Neural cell (in vitro differentiated cells): ENCODE data around the gene PADI2. TPM values are rescaled to one million over a fixed set of nuclear protein-coding genes. Genes with fewer than 3 reads are reported as not detected.

Experiments
- H2AFZ ChIP-seq: fragments of 200-600, 300-800 bp; sonication (generic), shearing (Covaris generic); 2 replicates; pipeline ENCODE4 v1.6.0; 2014; ENCODE audit warnings: low read depth, mild to moderate bottlenecking, antibody characterized with exemption, low read length, moderate library complexity
- H3F3A ChIP-seq: fragments of 200-600 bp; shearing (Covaris generic); 2 replicates; pipeline ENCODE4 v1.6.1; 2016; ENCODE audit warnings: mild to moderate bottlenecking, moderate library complexity, mixed read lengths, antibody characterized with exemption, low read length; ENCODE audit not compliant: insufficient read depth, poor library complexity, severe bottlenecking
- H3K27ac ChIP-seq: fragments of 200-600, 300-800 bp; sonication (generic), shearing (Covaris generic); 2 replicates; pipeline ENCODE4 v1.5.1; 2014; ENCODE audit warnings: mild to moderate bottlenecking, low read length, moderate library complexity
- H3K27me3 ChIP-seq: fragments of 300-800, 200-600 bp; sonication (generic), shearing (Covaris generic); 2 replicates; pipeline ENCODE4 v1.6.0; 2014; ENCODE audit warnings: mild to moderate bottlenecking, low read depth, low read length, moderate library complexity; ENCODE audit not compliant: insufficient read depth
- H3K36me3 ChIP-seq: fragments of 300-800, 200-600 bp; sonication (generic), shearing (Covaris generic); 2 replicates; pipeline ENCODE4 v1.5.1; 2014; ENCODE audit warnings: mild to moderate bottlenecking, antibody characterized with exemption, low read length, moderate library complexity; ENCODE audit not compliant: insufficient read depth
- H3K4me2 ChIP-seq: fragments of 300-800, 200-600 bp; sonication (generic), shearing (Covaris generic); 2 replicates; pipeline ENCODE4 v1.6.0; 2014; ENCODE audit warnings: mild to moderate bottlenecking, low read length
- H3K4me3 ChIP-seq: fragments of 300-800, 200-600 bp; sonication (generic), shearing (Covaris generic); 2 replicates; pipeline ENCODE4 v1.5.1; 2014; ENCODE audit warnings: mild to moderate bottlenecking, low read length, moderate library complexity
- H3K79me2 ChIP-seq: fragments of 200-600 bp; shearing (Covaris generic); replicated peaks from 2 replicates; pipeline ENCODE4 v1.6.0; 2014; ENCODE audit warnings: mild to moderate bottlenecking, low read length, moderate library complexity; ENCODE audit not compliant: insufficient read depth
- H3K9ac ChIP-seq: fragments of 300-800, 200-600 bp; sonication (generic), shearing (Covaris generic); 2 replicates; pipeline ENCODE4 v1.6.1; 2016; ENCODE audit warnings: mild to moderate bottlenecking, low read length, mixed read lengths
- H3K9me2 ChIP-seq: fragments of 200-600 bp; shearing (Covaris generic); 2 replicates; pipeline ENCODE4 v1.6.1; 2016; ENCODE audit warnings: mild to moderate bottlenecking, low read length, mixed read lengths; ENCODE audit not compliant: insufficient read depth
- H3K9me3 ChIP-seq: fragments of 200-600, 300-800 bp; sonication (generic), shearing (Covaris generic); 2 replicates; pipeline ENCODE4 v1.6.1; 2016; ENCODE audit warnings: mild to moderate bottlenecking, mixed run types, low read length, moderate library complexity, mixed read lengths
- H4K20me1 ChIP-seq: fragments of 200-600 bp; shearing (Covaris generic); 2 replicates; pipeline ENCODE4 v1.6.1; 2016; ENCODE audit warnings: mild to moderate bottlenecking, mixed run types; ENCODE audit not compliant: insufficient read depth
- CTCF ChIP-seq: fragments of 450-650 bp; IDR thresholded peaks from 2 replicates; pipeline ENCODE4 v1.5.1; 2014; ENCODE audit warnings: antibody characterized with exemption, mild to moderate bottlenecking, moderate library complexity; ENCODE audit not compliant: poor library complexity, severe bottlenecking
- EP300 ChIP-seq: fragments of 450-650 bp; conservative IDR thresholded peaks from 2 replicates; pipeline ENCODE4 v1.6.1; 2014; ENCODE audit warnings: antibody characterized with exemption, mild to moderate bottlenecking, moderate library complexity; ENCODE audit not compliant: poor library complexity, severe bottlenecking
- EZH2 ChIP-seq: fragments of 200-600, 300-800 bp; shearing (Covaris generic), sonication (generic); IDR thresholded peaks from 2 replicates; pipeline ENCODE4 v1.6.1; 2014; ENCODE audit warnings: antibody characterized with exemption, low read length, borderline replicate concordance, mild to moderate bottlenecking; ENCODE audit not compliant: insufficient read depth, poor library complexity, severe bottlenecking
- MXI1 ChIP-seq: fragments of 450-650 bp; conservative IDR thresholded peaks from 2 replicates; pipeline ENCODE4 v1.6.1; 2014; ENCODE audit warnings: antibody characterized with exemption, mild to moderate bottlenecking; ENCODE audit not compliant: poor library complexity, severe bottlenecking
- POLR2AphosphoS5 ChIP-seq: IDR thresholded peaks from 2 replicates; pipeline ENCODE4 v1.6.1; 2012
- RAD21 ChIP-seq: fragments of 450-650 bp; conservative IDR thresholded peaks from 2 replicates; pipeline ENCODE4 v1.6.1; 2014; ENCODE audit warnings: antibody characterized with exemption, mild to moderate bottlenecking, moderate library complexity
- REST ChIP-seq: IDR thresholded peaks from 2 replicates; pipeline ENCODE4 v1.6.1; 2012; ENCODE audit warnings: borderline replicate concordance
- SMC3 ChIP-seq: fragments of 450-650 bp; conservative IDR thresholded peaks from 2 replicates; pipeline ENCODE4 v1.6.1; 2014; ENCODE audit warnings: antibody characterized with exemption, mild to moderate bottlenecking, moderate library complexity; ENCODE audit not compliant: poor library complexity
- TAF1 ChIP-seq: IDR thresholded peaks from 2 replicates; pipeline ENCODE4 v1.6.1; 2012; ENCODE audit warnings: low read depth
- polyA plus RNA-seq: library from polyadenylated mRNA; depleted of rRNA; stranded (reverse); fragments of >200 nt; gene quantifications from 2 replicates; pipeline ENCODE4 v1.2.3, GENCODE V29; 2014

Gene PADI2
- polyA plus RNA-seq, 1 donor from 2014 or later, result 1.6 TPM

- no peaks in the 10 kb centered on the region for H3K9me3 ChIP-seq
- no peaks in the 10 kb centered on the region for H3K27me3 ChIP-seq
- H3K79me2 ChIP-seq, result no peaks in the 10 kb centered on the region
- no peak overlapping the region for H3K4me2 ChIP-seq
- H3F3A ChIP-seq, result no peaks in the 10 kb centered on the region
- H3K9ac ChIP-seq, result no peak overlapping the region
- TF ChIP-seq REST (no peak), RAD21 (no peak)
- H2AFZ ChIP-seq, result no peak overlapping the region
- no peaks in the 10 kb centered on the region for H4K20me1 ChIP-seq
- no peak overlapping the region for H3K27ac ChIP-seq
- no peak overlapping the region for H3K4me3 ChIP-seq
- H3K36me3 ChIP-seq, result no peaks in the 10 kb centered on the region
- H3K9me2 ChIP-seq, result no peaks in the 10 kb centered on the region
Observed at GRCh38 chr1:17137441-17137840, 18.2 kb upstream of the PADI2 start.

GRCh38 chr1:17136936-17137335 is 17.7 kb upstream of the PADI2 start:
- Histone ChIP-seq H3K9me2 (no peaks in the 10 kb centered on the region), H3K27ac (no peak overlapping the region), H3K79me2 (no peaks in the 10 kb centered on the region), H3K27me3 (no peaks in the 10 kb centered on the region), H3K4me3 (no peak overlapping the region), H3K36me3 (no peaks in the 10 kb centered on the region), H3K9ac (no peak overlapping the region), H3F3A (no peaks in the 10 kb centered on the region), H4K20me1 (no peaks in the 10 kb centered on the region), H2AFZ (no peak overlapping the region), H3K9me3 (no peaks in the 10 kb centered on the region), H3K4me2 (no peak overlapping the region)
- TF ChIP-seq MXI1, result no peak
- TF ChIP-seq EZH2, result no peak
- no peak for TF ChIP-seq EP300
- TF ChIP-seq REST, result no peak
- no peak for TF ChIP-seq CTCF
- TF ChIP-seq TAF1, result no peak
- no peak for TF ChIP-seq POLR2AphosphoS5
- no peak for TF ChIP-seq RAD21
- no peak for TF ChIP-seq SMC3
